PC-3 (cell line): ENCODE data around the gene SCAMP4. TPM values are rescaled to one million over a fixed set of nuclear protein-coding genes. Genes with fewer than 3 reads are reported as not detected.

Experiments
- ATAC-seq: fragments of 200-7000 bp; cut with Tn5 transposase; 2 replicates; pipeline ENCODE4 v1.9.1; 2020; ENCODE audit warnings: mild to moderate bottlenecking, moderate library complexity
- BruUV-seq: library from RNA; stranded (reverse); fragments of 400-500 nt; replicated peaks from 2 replicates; lab custom pipeline; 2021; lab: Mats Ljungman, UMichigan
- CTCF ChIA-PET: fragments of 300-600 bp; sonication (Branson Sonifier 250); formaldehyde crosslinking; loops from one replicate; lab custom pipeline; 2022; ENCODE audit warnings: antibody characterized with exemption; lab: Charles Lee
- POLR2A ChIA-PET: fragments of 300-600 bp; sonication (Branson Sonifier 250); formaldehyde crosslinking; loops from one replicate; lab custom pipeline; 2022; ENCODE audit warnings: antibody characterized with exemption; ENCODE audit not compliant: unreplicated experiment; lab: Charles Lee
- DNase-seq: peaks from one replicate; pipeline ENCODE4 v3.0.0-alpha.2; 2015
- H2AFZ ChIP-seq: fragments of 300-600 bp; sonication (generic); 2 replicates; pipeline ENCODE4 v1.6.0; 2016; ENCODE audit warnings: antibody characterized with exemption, low read length
- H3F3A ChIP-seq: fragments of 300-600 bp; sonication (generic); one replicate; pipeline ENCODE4 v1.6.0; 2017; ENCODE audit warnings: antibody characterized with exemption, low read length, control low read depth, mild to moderate bottlenecking; ENCODE audit not compliant: unreplicated experiment
- H3K27ac ChIP-seq: fragments of 300-600 bp; sonication (generic); 2 replicates; pipeline ENCODE4 v1.5.1; 2016; ENCODE audit warnings: mild to moderate bottlenecking, low read length
- H3K27me3 ChIP-seq: fragments of 300-600 bp; sonication (generic); 2 replicates; pipeline ENCODE4 v1.6.1; 2016; ENCODE audit warnings: low read length, mixed read lengths
- H3K36me3 ChIP-seq: fragments of 300-600 bp; sonication (generic); 2 replicates; pipeline ENCODE4 v1.6.1; 2016; ENCODE audit warnings: low read depth, mixed run types, low read length, mixed read lengths
- H3K4me1 ChIP-seq: fragments of 300-600 bp; sonication (generic); 2 replicates; pipeline ENCODE4 v1.5.1; 2016; ENCODE audit warnings: low read length; ENCODE audit not compliant: insufficient read depth
- H3K4me2 ChIP-seq: fragments of 300-600 bp; sonication (generic); 2 replicates; pipeline ENCODE4 v1.6.0; 2016; ENCODE audit warnings: low read length
- H3K4me3 ChIP-seq: fragments of 300-600 bp; sonication (generic); 2 replicates; pipeline ENCODE4 v1.5.1; 2016; ENCODE audit warnings: mild to moderate bottlenecking, low read length, mixed read lengths
- H3K79me2 ChIP-seq: fragments of 300-600 bp; sonication (generic); 2 replicates; pipeline ENCODE4 v1.6.1; 2017; ENCODE audit warnings: low read length, mixed read lengths
- H3K9ac ChIP-seq: fragments of 300-600 bp; sonication (generic); 2 replicates; pipeline ENCODE4 v1.6.0; 2016; ENCODE audit warnings: mild to moderate bottlenecking, low read length
- H3K9me2 ChIP-seq: fragments of 300-600 bp; sonication (generic); replicated peaks from 2 replicates; pipeline ENCODE4 v1.6.1; 2016; ENCODE audit warnings: mixed run types, low read length, mixed read lengths
- H3K9me3 ChIP-seq: fragments of 300-600 bp; sonication (generic); 2 replicates; pipeline ENCODE4 v1.6.1; 2016; ENCODE audit warnings: low read length, mixed read lengths
- H4K20me1 ChIP-seq: fragments of 300-600 bp; sonication (generic); 2 replicates; pipeline ENCODE4 v1.6.1; 2016; ENCODE audit warnings: low read length, mixed read lengths
- EZH2 ChIP-seq: fragments of 300-600 bp; sonication (generic); IDR thresholded peaks from one replicate; pipeline ENCODE4 v1.6.1; 2017; ENCODE audit warnings: antibody characterized with exemption, mild to moderate bottlenecking, low read length; ENCODE audit not compliant: unreplicated experiment
- EZH2phosphoT487 ChIP-seq: fragments of 300-600 bp; sonication (generic); IDR thresholded peaks from 2 replicates; pipeline ENCODE4 v1.6.1; 2018; ENCODE audit warnings: mild to moderate bottlenecking, antibody characterized with exemption, low read length, borderline replicate concordance
- intact Hi-C: fragments of 100-400 bp; cut with micrococcal nuclease; formaldehyde crosslinking; loops from 2 replicates; pipeline ENCODE4 v1.9.0; 2023
- total RNA-seq: library from RNA; depleted of rRNA; stranded (reverse); fragments of >200 nt; gene quantifications from 2 replicates; pipeline ENCODE4 v1.2.3, GENCODE V29; 2014
- TF ChIP-seq, protein P1 (sequence below): fragments of 300-600 bp; sonication (generic); conservative IDR thresholded peaks from 2 replicates; pipeline ENCODE4 v1.5.1; 2017; ENCODE audit warnings: antibody characterized with exemption, low read depth, mild to moderate bottlenecking, low read length

The SCAMP4 gene
- total RNA-seq, 1 experiment from 2014 or later = 61.5 TPM

DNA sequence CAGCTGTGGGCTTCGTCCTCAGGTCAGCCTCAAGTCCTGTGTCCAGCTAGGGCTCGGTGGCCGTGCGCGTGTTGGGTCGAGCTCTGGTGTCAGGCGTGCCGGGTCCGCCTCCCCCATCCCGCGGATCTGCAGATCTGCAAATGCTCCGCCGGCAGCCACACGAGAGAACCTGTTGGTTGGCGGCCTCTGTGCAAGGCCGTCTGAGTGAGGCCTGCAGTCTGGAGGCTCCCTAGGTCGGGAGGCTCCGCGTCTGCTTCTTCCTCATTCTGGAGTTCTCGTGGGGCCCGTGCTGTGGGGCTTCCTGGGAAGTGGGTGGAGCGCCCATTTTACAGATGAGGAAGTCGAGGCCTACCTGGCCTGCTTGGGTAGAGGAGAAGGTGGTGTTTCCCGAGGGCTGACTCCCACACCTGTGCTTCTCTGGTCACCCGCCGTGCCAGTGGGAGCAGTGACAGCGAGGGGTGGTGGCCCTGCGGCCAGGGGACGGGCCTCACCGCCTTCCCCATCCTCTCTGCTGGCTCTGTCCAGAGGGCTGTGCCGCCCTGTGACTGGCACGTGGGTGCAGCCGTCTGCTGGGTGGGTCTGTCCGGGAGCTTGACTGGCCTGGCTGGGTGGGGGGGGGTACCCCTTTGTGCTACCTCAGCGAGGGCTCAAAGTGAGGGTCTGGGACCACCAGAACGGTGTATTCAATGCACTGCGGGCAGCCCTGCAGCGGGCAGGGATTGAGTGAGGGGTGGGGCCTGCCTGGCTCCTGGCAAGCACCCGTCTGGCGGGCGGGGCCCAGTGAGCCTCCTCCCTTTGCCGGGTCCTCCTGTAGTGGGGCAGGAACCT, 39.1 kb downstream of the SCAMP4 start:
- peaks cover 17% of the 10 kb centered on the region; the same call in 1 of the 2 replicates for H3K4me1 ChIP-seq
- BruUV-seq = no TSS peak
- H3F3A ChIP-seq = no peaks in the 10 kb centered on the region
- no peaks in the 10 kb centered on the region for H3K27me3 ChIP-seq
- no peak overlapping the region for H3K4me3 ChIP-seq
- no peak overlapping the region for H3K27ac ChIP-seq
- no peak overlapping the region for H2AFZ ChIP-seq
- TF ChIP-seq, protein P1, sequence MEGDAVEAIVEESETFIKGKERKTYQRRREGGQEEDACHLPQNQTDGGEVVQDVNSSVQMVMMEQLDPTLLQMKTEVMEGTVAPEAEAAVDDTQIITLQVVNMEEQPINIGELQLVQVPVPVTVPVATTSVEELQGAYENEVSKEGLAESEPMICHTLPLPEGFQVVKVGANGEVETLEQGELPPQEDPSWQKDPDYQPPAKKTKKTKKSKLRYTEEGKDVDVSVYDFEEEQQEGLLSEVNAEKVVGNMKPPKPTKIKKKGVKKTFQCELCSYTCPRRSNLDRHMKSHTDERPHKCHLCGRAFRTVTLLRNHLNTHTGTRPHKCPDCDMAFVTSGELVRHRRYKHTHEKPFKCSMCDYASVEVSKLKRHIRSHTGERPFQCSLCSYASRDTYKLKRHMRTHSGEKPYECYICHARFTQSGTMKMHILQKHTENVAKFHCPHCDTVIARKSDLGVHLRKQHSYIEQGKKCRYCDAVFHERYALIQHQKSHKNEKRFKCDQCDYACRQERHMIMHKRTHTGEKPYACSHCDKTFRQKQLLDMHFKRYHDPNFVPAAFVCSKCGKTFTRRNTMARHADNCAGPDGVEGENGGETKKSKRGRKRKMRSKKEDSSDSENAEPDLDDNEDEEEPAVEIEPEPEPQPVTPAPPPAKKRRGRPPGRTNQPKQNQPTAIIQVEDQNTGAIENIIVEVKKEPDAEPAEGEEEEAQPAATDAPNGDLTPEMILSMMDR = no peak
- no peak for TF ChIP-seq EZH2phosphoT487
- H3K9me3 ChIP-seq = no peaks in the 10 kb centered on the region
- no peaks in the 10 kb centered on the region for H3K36me3 ChIP-seq
- intact Hi-C loops = no loop called here
- H3K9me2 ChIP-seq = no peaks in the 10 kb centered on the region
- no peak for ATAC-seq
- no peak overlapping the region for H3K4me2 ChIP-seq
- POLR2A ChIA-PET = no interaction called here
- H3K9ac ChIP-seq = no peak overlapping the region
- CTCF ChIA-PET = no interaction called here
- peaks cover 74% of the 10 kb centered on the region for H3K79me2 ChIP-seq
- H4K20me1 ChIP-seq = 0 out of 2 replicates have a peak, but pooled peaks cover 9% of the 10 kb centered on the region
- no peak for DNase-seq

- H3K4me2 ChIP-seq = no peak overlapping the region
- peaks cover 80% of the 10 kb centered on the region for H3K79me2 ChIP-seq
- no peak for TF ChIP-seq EZH2phosphoT487
- no peak for TF ChIP-seq EZH2
- TF ChIP-seq, protein P1 = no peak
- no peak for ATAC-seq
- no peaks in the 10 kb centered on the region for H3K36me3 ChIP-seq
- DNase-seq = no peak
- intact Hi-C loops = no loop called here
- 0 out of 2 replicates have a peak, but pooled peaks cover 9% of the 10 kb centered on the region for H4K20me1 ChIP-seq
- H3K9ac ChIP-seq = no peak overlapping the region
- no peaks in the 10 kb centered on the region for H3K9me3 ChIP-seq
- H2AFZ ChIP-seq = no peak overlapping the region
- ChIA-PET CTCF (interaction anchor here (0.7 kb wide), 1 partner anchor 140 kb away, joined by 4 read pairs; no protein-coding TSS in a partner anchor), POLR2A (no interaction called here)
- no peaks in the 10 kb centered on the region for H3K27me3 ChIP-seq
- H3K4me3 ChIP-seq = no peak overlapping the region
- BruUV-seq = no TSS peak
- H3K9me2 ChIP-seq = no peaks in the 10 kb centered on the region
- no peak overlapping the region for H3K27ac ChIP-seq
- H3K4me1 ChIP-seq = peaks cover 12% of the 10 kb centered on the region; the same call in 1 of the 2 replicates
- H3F3A ChIP-seq = no peaks in the 10 kb centered on the region
Measured at GRCh38 chr19:1944916-1945561, 39.8 kb downstream of the SCAMP4 start.
